GM12874 (cell line): ENCODE results near the gene EME1.
A peak's percentile ranks its signal among the peaks of the same experiment; 100 is the strongest.

Experiments used
- CTCF ChIP-seq: IDR thresholded peaks from 2 replicates; pipeline ENCODE4 v1.5.1; 2011; ENCODE audit warnings: low read depth, mild to moderate bottlenecking, control low read depth, low read length, moderate library complexity; ENCODE audit not compliant: insufficient read depth

EME1 gene

GRCh38 chr17:50389534-50389933, 16.5 kb downstream of the EME1 start:
- no peak for TF ChIP-seq CTCF

GRCh38 chr17:50392621-50393020, 19.6 kb downstream of the EME1 start:
- TF ChIP-seq CTCF, result no peak

- TF ChIP-seq CTCF, result no peak
Observed at GRCh38 chr17:50393700-50394099, 20.7 kb downstream of the EME1 start.

GRCh38 chr17:50394711-50395110, 21.7 kb downstream of the EME1 start:
- TF ChIP-seq CTCF, result no peak

GRCh38 chr17:50396261-50397110, 23.5 kb downstream of the EME1 start:
- no peak for TF ChIP-seq CTCF

- peak; percentile 100 for TF ChIP-seq CTCF
Observed at GRCh38 chr17:50397111-50397918, 24.3 kb downstream of the EME1 start, which contains the start of gene LRRC59. TSS of gene LRRC59 (minus strand) at chr17:50397523. CDS start at chr17:50397317, 206 bp downstream.

- no peak for TF ChIP-seq CTCF
Observed at GRCh38 chr17:50397919-50398285, 24.9 kb downstream of the EME1 start.
